Stimulated activated naive CD4-positive, alpha-beta T cell (primary cell): ENCODE data around the gene EEF2KMT.
"Not testable (repeated sequence)": the region's sequence is repeated elsewhere in the genome, so short reads cannot be mapped to it uniquely, and the experiment has no call there.

Experiments
- DNase-seq, 6 experiments: peaks; one replicate each; lab custom pipeline; 2025; lab: John Stamatoyannopoulos, UW

The EEF2KMT gene

DNA sequence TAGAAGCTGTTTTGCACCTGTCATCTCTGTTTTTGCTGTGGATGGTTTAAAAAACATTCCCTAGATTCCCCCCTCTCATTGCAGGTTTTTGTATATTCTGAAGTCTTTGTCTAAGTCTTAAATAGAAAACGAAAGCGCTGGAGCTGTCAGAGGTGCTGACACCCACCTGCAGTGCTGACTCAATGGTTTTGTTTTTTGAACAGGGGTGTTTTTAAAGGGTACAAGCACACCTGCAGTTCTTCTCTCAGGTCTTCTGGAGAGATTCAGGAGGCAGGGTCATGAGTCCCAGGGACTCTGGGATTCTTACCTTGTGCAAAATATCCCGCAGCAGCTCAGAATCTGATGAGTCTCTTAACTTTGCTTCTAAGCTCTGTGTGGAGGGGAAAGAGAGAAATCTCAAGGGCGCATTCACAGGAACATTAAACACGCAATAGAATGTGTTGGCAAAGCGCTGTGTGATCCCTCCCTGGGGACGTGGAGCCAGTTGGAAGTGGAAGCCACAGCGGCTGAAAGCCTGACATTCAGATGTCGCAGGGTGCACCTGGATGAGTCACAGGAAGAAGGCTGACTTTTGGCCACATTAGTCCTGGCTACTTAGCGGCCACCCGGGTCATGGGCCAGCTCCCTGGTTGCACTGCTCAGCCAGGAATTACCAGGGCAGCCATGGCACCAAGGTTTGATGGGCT, 2.3 kb downstream of the EEF2KMT start:
- not testable (repeated sequence) for DNase-seq

DNA sequence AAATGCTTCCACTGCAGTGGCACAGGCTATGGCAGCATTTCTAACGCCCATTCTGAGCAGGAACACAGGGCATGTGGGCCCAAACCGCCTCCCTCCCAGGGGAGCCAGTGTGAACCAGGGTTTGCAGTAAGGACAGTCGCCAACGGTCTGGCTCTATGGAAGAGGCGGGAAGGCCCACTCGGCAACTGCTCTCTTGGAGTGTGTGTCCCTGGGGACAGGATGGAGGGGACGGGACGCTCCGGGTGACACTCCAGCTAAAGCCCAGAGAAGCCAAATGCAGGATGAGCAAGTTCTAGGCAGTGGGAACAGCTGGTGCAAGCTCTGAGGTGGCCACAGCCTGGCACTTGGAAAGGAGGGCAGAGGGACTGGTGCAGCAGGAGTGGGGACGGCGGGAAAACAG, 3.8 kb downstream of the EEF2KMT start:
- not testable (repeated sequence) for DNase-seq

DNA sequence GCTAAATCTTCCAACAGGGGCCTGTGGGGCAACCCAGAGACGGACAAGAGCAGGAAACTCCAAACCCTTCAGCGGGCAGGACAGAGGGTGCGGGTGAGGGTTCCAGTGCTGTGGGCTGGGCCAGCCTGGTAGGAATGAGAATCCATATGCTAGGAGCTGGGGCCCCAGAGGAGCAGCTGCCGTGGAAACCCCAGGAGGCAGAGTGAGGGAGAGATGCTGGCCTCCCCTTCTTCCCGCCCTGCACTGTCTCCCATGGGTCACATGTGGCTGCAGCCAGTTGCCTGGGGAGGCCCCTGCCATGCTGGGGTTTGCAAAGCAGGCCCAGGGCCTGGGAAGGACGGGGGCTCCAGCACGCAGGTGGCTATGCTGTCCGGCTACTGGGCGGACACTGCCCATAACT, 4.5 kb downstream of the EEF2KMT start:
- not testable (repeated sequence) for DNase-seq

DNA sequence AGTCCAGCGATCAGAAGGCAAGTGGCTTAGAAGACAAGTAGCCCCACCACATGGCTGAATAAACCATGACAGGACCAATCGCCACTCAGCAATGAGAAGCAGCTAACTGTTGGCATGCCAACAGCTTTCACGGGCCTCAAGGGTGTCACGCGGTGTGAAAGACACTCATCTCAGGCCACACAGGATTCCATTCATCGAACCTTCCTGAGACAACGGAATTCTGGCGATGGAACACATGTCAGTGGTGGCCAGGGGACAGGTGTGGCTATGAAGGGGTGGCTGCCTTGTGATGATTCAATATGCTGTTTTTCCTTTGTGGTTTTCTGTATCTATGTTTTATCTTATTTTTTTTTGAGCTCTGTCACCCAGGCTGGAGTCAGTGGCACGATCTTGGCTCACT, 7.0 kb downstream of the EEF2KMT start:
- not testable (repeated sequence) for DNase-seq

DNA sequence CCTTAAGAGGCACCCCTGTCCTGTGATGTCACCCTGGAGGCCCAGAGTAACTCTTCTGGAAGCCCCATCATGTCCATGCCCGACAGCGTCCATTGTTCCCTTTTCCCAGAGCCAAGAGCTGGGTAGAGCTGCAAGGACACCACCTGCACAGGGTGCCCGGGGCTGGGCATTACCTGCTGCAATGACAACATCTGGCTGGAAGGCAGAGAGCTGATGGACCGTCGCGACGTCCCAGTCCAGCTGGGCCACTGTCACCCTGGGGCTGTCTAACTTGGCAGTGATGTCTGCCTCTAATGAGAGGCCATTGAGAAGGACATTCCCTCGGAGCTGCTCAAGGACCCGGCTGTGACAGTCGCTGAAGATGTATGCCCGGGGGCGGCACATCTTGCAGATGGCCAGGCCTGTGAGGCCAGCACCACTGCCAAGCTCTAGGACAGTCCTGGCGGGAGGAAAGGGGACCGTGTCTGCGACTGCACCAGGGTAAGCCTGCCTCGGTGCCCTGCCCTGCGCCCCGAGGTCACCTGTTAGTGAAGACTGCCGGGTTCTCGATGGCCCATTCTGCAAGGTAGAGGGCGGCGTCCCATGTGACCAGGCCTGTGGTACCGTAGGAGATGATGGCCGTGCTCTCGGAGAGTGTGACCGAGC, 7.6 kb downstream of the EEF2KMT start:
- DNase-seq = not testable (repeated sequence)

DNA sequence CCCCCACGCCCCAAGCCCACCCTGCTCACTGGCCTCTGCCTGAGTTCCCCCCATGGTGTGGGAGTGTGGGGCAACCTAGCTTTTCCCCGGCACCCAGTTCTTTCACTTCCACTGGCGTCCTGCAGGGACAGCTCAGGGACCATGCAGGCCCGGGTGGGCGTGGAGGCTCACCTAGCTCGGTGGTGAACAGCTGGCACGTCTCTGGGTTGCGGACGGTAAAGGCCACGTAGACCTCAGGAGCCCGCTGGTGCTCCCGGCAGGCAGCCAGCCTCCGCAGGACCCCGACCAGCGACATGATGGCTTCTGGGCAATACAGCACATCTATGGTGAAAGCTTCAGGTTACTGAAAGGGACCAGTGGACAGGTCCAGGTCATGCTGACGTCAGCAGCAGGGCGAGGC, 8.7 kb downstream of the EEF2KMT start:
- DNase-seq = not testable (repeated sequence)

DNA sequence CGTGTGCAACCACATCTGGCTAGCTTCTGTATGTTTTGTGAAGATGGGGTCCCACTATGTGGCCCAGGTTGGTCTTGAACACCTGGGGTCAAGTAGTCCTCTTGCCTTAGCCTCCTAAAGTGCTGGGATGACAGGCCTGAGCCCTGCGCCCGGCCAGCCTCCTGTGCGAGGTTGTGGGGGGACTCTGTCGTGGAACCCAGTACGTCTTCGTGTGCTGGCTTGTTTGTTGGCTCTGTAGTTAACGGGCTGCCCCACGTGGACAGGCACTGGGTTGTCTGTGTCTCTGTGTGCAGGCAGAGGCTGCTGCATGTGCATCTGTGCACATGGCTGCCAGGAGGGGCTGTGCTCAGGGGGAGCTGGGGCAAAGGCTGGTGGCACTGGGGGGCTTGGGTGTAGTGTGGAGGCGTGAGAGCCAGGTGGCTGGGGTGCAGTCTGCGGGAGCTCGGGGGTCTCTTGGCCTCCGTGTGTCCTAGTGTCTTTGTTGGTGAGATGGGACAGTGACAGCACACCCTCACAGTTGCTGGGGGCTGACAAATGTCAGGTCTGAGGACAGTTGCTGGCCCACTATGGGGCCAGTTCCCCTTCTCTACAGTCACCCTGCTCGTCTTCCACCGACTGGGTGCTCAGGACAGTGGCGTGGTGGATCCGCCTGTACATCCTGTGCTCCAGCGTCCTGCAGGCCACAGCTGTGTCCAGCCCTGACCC, 9.4 kb downstream of the EEF2KMT start:
- not testable (repeated sequence) for DNase-seq

DNA sequence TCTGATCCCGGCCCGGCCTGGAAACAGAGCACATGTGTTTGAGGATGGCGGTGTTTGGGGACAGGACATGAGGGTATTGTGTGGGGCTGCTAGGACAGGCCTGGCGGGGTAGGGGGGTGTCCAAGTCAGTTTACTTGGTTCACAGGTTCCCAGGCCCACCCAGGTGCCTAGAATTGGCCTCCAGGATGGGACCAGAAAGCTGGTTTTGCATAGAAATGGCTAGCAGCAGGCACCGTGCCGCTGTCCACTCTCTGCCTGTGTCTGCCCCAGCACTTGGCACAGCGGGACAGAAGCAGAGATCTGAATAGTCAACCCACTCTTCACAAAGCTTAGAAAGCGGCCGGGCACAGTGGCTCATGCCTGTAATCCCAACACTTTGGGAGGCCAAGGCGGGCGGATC, 11.9 kb downstream of the EEF2KMT start:
- not testable (repeated sequence) for DNase-seq

DNA sequence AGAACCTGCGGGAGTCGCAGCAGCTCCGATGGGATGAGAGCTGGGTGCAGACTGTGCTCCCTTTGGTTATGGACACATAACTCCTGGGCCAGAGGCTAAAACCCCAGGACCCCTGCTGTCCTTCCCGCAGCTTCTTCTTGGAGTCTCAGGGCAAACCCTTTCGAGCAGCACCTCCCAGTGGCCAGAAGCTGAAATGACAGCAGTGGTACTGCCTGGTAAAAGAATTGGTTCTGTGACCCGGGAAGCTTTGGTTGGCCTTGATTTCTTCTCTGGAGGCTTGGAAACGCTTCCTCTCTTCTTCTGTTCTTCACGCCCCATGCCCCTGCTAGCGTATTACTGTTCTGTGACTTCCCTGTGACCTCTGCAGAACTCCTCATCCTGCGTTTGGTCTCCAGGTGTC, 12.8 kb downstream of the EEF2KMT start:
- DNase-seq = peak in 5 of 6 experiments; percentile 30 to 49 (median 34)

DNA sequence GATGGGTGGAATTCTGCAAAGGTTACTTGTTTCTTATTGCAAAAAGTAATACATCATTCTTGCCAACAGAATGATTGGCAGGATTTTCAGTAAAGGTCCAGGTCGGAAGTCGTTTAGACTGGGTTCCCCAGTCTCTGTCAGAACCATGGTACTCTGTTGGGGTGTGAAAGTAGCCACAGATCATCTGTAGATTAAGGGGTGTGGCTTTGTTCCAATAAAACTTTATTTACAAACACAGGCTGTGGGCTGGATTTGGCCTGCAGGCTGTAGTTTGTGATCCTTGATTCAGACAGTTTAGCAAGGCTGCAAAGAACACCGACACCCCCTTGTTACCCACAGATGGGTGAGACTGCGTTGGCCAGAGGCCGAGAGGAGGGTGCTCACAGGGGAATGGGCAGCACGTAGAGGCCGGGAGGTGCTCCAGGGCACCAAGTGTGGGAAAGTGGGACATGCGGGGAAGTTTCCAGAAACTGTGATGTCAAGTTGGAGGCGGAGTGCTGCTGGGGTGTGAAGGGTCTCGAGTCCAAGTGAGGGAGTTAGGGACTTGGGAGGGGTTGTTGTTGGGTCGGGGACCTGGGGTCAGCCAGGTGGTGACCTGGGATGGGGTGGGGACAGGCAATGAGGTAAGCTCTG, 13.4 kb downstream of the EEF2KMT start:
- DNase-seq = not testable (repeated sequence)

DNA sequence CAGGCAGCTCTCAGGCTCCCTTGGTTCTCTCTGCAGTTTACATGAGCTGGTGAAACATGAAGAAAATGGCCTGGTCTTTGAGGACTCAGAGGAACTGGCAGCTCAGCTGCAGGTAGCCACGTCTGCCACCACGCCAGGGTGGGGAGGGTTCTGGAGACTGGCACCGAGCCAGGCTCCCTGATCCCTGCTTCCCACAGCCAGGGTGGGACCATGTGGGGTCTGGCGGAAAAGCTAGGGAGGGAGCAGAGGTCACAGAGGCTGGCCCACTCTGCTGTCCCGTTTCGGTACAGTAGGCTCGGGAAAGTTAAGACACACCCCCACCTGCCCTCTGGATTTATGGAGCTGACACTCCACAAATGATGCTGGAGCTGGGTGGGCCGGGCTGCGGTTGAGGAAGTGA, 13.9 kb downstream of the EEF2KMT start:
- DNase-seq = not testable (repeated sequence)

DNA sequence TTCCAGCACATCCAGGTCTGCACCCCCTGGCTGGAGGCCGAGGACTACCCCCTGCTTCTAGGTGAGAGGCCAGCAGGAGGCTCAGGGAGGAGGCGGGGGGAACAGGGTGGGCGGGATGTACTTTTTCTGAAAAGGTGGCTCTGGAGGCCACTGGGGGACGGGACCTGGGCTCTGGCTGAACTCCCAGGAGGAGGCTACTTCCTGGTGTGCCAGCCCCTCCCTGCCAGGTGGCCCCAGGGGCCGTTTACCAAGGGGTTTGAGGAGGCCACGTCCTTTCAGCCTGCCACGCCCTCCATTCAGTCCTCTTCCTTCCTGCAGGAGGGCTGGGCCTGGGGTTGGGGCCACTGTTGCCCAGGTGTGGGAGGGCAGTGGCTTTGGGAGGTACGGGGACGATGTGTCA, 16.6 kb downstream of the EEF2KMT start:
- DNase-seq = not testable (repeated sequence)

DNA sequence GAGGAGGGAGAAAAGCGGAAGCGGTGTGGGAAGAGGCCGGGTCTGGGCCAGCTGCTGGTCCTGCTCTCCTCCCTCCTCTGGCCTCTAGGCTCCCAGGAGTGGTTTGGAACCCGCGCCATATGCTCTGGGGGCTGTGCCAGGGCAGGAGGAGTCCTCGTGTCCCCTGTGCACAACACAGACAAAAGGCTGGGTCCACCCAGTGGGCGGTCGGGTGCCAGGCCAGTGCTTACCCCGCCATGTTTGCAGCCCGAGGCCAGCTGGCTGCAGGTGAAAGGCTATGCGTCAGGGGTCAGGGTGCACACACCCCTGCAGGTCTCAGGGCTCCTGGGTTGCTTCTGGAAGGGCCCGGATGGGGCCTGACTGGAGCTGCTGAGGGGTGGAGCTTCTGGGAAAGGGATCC, 17.1 kb downstream of the EEF2KMT start:
- not testable (repeated sequence) for DNase-seq

DNA sequence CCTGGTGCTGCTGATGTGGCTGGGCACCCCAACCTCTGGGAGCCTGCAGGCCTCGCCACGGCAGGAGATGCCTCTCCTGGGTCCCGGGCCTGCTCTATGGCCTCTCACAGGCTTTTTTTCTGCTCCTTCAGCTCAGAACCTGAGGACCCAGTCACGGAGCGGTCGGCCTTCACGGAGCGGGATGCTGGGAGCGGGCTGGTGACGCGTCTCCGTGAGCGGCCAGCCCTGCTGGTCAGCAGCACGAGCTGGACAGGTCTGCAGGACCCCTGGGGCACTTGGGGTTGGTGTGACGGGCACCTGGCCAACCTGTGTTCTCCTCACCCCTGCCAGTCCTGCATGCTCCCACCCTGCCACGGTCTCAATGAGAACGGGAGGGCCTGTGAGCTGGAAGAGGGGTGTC, 19.0 kb downstream of the EEF2KMT start:
- no peak for DNase-seq

DNA sequence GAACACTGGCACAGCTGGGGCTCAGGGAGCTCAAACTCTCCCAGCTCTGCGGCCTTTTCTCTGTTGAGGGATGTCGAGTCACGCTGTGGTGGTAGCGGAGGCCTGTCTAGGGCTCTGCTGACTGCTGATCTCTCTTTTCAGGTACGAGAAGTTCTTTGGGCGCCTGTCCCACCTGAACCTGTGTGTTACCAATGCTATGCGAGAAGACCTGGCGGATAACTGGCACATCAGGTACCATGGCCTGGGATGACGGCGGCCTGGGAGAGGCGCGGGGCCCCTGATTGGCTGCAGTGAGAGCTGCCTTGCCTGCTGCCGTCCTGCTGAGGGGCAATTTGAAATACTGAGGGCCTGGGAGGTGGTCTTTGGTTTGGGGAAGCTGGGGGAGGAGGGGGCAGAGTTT, 20.3 kb downstream of the EEF2KMT start:
- no peak for DNase-seq

DNA sequence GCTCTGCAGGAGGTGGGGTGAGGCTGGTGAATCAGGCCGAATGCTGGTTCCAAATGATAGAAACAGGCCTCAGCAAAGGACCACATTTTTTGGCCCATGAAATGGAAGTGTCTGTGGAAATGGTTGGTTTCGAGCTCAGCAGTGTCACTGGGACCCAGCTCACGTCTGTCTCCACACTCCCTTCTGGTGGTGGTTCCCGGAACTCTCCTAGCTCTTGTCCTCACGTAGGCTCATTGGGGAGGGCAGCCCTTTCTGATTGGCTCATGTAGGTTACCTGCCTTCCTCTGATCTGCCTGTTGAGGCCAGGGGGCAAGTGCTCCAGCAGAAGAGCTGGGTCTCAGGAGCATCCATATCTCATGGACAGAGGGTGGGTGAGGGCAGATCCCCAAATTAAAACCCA, 22.0 kb downstream of the EEF2KMT start:
- no peak for DNase-seq

DNA sequence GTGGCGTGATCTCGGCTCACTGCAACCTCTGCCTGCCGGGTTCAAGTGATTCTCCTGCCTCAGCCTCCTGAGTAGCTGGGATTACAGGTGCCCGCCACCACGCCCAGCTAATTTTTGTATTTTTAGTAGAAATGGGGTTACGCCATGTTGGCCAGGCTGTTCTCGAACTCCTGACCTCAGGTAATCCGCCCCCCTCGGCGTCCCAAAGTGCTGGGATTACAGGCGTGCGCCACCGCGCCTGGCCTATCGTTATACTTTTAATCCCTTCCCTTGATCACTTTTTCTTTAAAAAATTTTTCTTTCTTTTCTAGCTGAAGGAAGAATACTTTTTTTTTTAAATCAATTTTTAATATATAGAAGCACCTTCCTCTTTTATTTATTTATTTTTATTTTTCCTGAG, 23.8 kb downstream of the EEF2KMT start:
- not testable (repeated sequence) for DNase-seq

DNA sequence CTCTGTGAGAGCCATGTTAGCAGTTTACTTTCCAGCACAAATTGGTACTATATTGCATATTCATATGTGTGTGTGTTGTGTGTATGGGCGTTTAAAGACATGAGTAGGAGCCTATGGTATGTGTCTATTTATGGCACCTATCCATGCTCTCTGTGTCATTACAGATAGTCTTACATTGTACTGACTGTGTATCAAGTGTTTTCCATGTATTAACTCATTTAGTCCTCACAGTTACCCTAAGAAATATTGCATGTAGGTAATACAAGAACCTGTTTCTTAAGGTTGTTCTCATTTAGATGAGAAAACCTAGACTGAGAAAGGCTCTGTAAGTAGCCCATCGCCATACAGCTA, 24.3 kb downstream of the EEF2KMT start:
- DNase-seq = no peak

DNA sequence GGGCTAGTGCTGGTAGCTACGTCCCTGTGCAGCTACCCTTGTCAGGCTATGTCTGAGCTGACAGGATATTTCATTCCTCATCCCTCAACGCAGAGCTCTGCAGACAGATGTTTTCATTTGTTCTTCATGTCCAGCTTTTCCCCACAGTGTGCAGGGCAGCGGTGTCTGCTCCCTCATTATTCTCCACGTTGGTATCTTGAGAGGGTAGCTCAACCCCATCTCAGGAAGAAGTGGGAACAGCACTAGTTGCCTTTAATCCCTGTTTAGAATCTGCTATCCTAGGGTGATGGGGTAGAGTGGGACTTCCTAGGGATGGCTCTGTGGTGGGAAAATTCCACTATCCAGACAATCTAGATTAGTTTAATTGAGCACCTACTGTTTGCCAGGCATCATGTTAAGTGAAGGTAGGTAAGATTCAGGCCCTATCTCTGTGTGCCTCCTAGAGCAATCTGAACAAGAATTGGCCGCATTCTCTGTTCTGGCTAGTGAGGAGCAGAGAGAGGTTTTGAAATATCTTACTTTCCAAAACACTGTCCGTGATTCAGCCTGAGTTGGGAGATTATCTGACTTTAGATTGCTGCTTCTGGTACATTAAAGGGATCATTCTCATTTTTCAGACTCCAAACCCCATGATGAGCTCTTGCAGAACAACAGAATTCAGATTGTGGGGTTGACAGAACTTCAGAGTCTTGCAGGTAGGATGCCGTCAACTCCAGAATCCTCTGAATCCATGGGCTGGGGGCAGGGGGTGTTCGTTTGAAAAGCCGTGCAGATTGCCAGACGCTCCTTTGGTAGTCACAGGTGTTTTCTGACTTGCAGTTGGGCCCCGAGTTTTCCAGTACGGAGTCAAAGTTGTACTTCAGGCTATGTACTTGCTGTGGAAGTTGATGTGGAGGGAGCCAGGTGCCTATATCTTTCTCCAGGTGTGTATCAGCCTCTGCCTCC, 25.0 kb downstream of the EEF2KMT start:
- DNase-seq = no peak

DNA sequence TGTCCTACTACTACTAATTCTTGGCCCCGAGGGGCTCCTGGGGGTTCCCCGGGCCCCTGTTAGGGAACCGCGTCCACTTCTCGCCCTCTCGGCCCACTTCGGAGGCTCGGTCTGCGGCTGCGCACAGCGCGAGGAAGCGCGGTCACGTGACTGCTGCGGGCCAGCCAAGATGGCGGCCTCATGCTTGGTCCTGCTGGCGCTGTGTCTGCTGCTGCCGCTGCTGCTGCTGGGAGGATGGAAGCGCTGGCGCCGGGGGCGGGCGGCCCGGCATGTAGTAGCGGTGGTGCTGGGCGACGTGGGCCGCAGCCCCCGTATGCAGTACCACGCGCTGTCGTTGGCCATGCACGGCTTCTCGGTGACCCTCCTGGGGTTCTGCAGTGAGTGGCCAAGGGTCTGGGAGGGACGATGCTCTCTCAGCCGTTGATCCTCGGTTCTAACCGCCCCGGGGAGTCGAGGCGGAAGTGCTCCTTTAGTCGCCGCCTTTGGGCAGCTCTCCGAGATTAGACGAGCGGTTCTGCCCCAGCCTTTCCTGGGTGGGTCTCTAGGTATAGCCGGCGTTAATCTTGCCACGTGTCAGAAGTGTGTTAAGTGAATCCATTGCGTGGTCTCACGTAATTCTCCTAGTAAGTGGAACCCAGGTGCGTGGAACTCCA, 25.8 kb downstream of the EEF2KMT start, which contains the start of gene ALG1:
TSS of gene ALG1 (plus strand) at position 163 of the 653 bp plus-strand sequence. CDS start at position 170, 7 bp downstream.
- DNase-seq = peak; percentile 74 to 86 (median 84)

DNA sequence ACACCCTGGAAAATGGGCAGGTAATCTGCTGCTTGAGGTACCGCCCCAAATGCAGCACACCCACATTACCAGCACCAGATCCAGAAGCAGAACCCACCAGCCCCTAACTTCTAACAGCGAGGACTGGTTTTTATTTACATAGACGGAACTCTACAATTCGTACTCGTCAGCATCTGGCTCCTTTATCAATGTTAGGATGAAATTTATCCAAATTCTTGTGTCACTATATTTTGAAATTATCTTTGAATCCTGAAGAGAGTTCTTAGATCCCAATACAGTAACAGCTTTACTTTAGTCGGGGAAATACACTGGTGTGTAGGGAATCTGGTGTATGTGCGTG, 26.3 kb downstream of the EEF2KMT start:
- no peak for DNase-seq
